ENCODE results near the gene NR2C2. TPM values are rescaled to one million over a fixed set of nuclear protein-coding genes. Genes with fewer than 3 reads are reported as not detected.

Gene NR2C2
- total RNA-seq, 1 donor from 2014 or later = 25.4 TPM

DNA sequence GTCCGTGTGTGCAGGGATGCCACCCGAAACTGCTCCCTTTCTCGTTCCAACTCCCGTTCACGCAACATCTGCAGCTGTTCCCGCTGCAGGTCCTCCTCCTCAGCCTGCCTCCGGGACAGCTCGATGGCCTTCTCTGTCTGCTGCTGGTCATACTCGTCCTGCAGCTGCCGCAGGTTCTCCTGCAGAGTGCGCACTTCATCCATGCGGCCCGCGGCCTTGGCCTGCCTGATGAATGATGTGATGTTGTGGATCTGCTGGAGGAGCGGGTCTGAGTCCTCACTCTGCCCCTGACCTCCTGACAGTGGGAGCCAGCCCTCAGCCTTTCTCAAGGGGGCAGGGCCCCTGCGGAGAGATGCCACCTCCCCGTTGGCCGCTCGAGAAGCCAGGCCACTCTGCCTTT, 127.1 kb downstream of the NR2C2 start:
- ATAC-seq (ENCODE audit: poor library complexity) (no peak), DNase-seq (no peak)
- intact Hi-C loops (cut with DNase I) = no loop called here

DNA sequence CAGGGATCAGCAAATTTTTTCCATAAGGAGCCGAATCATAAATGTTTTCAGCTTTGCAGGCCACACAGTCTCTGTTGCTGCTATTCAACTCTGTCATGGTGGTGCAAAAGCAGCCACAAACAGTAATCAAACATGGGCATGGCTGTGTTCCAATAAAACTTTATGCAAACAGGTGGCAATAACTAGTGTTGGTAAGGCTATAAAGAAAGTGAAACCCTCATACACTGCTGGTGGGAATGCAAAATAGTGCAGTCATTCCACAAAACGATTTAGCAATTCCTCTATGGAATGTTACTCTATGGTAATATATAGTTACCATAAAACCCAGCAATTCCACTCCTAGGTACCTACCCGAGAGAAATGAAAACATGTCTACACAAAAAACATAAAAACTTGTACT, 131.7 kb downstream of the NR2C2 start:
- DNase-seq (no peak), ATAC-seq (ENCODE audit: poor library complexity) (no peak)
- intact Hi-C loops (cut with DNase I) = no loop called here

DNA sequence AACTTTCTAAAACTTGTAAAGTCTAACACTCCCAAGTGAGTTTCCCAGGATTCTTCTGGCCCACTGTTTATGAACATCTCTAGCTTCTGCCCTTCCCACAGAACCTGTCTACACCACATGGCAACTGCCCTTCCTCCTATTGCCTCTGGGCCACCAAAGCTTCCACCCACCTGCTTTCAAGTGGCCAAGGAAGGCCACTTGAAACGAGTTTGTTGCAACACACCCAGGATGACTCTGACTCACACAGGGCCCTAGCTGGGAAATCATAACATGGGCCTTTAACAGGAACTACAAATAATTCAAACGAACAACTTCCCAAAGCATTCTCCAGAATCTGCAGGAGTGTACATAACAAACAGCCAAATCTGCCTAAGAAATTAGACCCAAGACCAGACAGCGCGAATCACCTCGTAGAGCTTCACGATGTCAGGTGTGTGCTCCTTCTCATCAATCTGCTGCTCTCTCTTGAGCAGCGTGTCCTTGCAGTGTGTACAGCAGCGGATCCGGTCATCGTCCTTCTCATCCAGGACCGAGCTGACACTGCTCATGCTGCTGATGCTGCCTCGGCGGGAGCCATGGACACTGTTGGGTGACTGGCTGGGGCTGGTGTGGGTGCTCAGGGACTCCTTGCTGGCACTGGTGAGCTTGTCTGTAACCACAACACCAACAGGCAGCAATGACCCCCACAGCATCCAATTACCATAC, 134.7 kb downstream of the NR2C2 start:
- DNase-seq (no peak), ATAC-seq (ENCODE audit: poor library complexity) (no peak)
- intact Hi-C loops (cut with DNase I) = no loop called here

DNA sequence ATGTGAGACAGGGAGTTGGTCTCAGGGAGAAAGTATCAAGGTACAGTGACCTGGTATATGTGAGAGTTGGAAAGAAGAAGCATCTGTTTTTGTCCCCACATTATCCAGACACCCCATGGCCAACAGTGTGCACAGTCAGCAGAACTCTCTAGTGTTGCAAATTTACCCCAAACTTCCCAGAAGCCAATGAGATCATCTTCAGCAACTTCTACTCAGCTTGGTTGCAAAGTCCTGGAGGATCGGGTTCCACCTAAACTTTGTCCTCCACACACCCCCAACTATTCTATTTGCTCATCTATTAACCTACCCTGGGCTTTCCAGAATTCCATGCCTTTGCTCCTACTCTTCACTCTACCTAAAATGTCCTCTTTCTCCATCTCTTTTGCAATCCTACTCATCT, 135.9 kb downstream of the NR2C2 start:
- ATAC-seq (ENCODE audit: poor library complexity) (no peak), DNase-seq (no peak)
- intact Hi-C loops (cut with DNase I) = no loop called here

DNA sequence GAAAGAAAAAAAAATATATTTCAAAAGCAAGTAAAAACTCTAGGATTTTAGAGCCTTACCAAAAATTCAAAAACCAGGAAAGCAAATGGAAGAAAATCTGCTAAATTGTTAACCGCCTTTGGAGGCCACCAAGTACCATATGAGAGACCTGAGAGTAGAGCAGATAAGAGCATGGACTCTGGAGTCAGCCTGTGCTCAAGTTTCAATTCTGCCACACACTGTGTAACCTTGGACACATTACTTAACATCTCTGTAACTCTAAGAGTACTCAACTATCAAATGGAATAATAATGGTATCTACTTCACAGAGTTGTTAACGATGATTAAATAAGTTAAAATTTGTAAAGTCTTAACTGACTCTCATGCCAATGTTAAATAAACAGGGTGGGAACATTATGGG, 138.9 kb downstream of the NR2C2 start:
- intact Hi-C loops (cut with DNase I) = no loop called here

DNA sequence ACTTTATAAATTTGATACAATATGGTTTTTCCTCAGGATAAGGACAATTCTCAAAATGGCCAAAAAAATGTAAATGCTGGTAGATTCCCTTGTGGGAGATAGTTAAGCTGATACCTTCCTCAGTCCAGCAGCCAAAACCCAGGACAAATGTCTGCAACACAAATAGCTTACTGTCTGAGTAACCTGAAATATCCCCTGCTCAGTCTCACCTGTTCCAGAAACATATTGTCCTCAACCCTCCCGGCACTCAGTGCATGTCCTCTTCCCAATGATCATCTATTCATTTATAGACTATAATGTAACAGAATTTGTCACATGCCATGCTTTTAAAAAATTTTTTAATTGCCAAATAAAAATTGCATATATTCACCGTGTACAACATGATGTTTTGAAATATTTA, 139.3 kb downstream of the NR2C2 start:
- ATAC-seq (ENCODE audit: poor library complexity) = no peak
- DNase-seq = no peak
- intact Hi-C loops (cut with DNase I) = no loop called here

More for the DNA sequence above, 138.9 kb downstream of the NR2C2 start:
- DNase-seq (no peak), ATAC-seq (ENCODE audit: poor library complexity) (no peak)

DNA sequence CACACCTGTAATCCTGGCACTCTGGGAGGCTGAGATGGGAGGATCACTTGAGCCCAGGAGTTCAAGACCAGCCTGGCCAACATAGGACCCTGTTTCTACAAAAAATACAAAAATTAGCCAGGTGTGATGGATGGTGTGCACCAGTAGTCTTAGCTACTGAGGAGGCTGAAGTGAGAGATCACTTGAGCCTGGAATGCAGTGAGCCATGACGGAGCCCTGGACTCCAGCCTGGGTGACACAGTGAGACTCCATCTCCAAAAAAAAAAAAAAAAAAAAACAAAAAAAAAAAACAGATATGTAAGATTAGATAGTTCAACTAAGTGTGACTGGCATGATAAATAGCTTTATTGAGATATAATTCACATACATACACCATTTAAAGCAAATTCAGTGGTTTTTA, 141.8 kb downstream of the NR2C2 start:
- no peak for DNase-seq
- intact Hi-C loops (cut with DNase I) = no loop called here
- ATAC-seq (ENCODE audit: poor library complexity) = no peak

DNA sequence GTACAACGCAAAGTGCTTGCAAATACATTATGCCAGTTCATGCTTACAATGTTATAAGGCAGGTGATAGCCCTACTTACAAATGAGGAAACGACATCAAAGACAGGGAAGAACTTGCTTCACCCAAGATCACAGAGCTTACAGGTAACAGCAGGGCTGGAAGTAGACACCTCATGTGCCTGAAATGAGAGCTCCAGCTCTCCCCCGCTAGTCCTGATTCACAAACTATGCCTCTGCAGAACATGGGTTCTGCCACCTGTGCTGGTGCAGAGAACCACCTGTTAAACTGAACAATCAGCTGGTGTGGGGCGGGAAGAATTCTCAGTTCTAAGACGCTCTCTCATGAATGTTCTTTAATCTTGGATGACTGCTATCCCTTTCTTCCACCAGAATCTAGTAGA, 144.2 kb downstream of the NR2C2 start:
- intact Hi-C loops (cut with DNase I) = no loop called here
- ATAC-seq (ENCODE audit: poor library complexity) (no peak), DNase-seq (no peak)

DNA sequence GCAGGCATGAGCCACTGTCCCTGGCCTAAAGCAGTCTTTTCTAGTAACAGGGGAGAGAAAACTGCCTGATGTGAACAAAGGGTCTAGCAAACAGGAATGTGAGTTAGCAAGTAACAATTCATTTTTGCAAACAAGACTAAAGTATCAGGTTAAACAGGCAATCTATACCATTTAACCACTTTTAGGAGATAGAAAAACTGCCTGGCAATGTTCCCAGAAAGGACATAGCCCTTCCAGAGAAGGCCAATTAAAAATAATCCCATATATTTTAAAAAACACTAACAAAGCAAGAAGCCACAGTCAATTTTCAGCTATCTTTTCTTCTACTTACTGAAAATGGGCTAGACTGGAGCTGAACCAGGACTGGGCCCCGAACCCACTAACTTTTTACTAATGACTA, 145.3 kb downstream of the NR2C2 start:
- intact Hi-C loops (cut with DNase I) = no loop called here
- ATAC-seq (ENCODE audit: poor library complexity) (no peak), DNase-seq (no peak)

DNA sequence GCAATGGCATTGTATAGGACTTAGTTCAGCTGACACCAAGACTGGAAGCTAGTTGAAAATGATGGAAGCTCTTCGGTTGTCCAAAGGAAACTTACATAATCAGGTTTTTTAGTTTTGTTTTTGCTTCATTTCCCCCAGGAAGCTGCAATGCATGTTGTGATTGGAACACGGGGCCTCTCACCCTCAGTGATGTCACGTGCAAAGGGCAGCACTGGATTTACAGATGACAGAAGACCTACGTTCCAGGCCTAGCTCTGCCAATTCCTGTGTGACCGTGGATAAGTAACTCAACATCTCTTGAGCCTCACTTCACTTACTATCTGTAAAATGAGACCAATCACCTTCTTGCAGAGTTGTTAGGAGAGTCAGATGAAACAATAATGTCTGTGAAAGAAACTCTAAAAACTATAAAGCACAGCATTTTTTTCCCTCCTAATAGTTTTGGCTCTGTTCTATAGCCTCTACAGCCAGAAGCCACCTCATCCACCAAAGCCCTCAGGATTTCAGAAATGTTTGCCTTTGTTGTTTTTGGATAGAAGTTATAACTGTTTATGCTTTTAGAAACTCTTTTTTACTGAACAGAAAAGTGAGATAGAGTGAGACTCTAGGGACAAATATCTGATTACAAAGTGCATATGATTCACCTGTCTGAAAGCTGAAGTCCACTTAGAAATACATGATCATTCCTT, 146.9 kb downstream of the NR2C2 start:
- DNase-seq (no peak), ATAC-seq (ENCODE audit: poor library complexity) (no peak)
- intact Hi-C loops (cut with DNase I) = no loop called here

DNA sequence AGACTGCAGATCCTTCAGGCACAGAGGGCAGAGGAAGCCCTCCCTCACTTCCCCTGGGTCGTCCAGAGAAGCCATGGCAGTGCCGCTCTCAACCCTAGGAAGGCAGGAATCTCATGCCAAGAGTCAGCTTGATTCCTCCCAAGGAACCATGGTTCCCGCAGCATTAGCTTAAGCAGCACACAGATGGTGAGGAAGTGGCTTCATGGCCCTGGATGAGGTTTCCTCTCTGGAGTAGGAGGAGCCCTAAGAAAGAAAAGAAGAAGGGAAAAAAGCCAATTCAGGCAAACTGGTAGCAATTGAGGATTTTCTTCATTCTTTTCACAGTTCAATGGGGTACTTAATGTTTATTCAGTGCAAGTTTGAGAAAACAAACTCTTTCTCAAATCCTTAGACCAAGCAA, 148.7 kb downstream of the NR2C2 start:
- intact Hi-C loops (cut with DNase I) = no loop called here
- DNase-seq (no peak), ATAC-seq (ENCODE audit: poor library complexity) (no peak)

DNA sequence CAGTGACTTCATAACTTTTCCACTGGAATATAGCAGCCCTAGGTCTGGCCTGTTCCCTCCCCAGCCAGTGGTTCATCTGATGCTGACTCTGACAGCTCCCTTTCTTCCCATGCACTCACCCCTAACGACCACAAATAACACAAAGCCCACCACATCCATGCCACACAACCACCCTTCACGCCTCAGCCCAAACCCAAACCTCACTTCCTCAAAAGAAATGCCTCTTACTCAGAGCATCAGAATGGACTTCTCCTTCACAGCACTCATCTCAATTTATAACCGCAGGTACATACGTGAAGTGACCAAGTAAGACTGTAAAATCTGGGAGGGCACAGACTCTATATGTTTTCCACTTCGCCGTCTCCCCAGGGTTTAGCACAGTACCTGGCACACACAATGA, 150.5 kb downstream of the NR2C2 start:
- DNase-seq (no peak), ATAC-seq (ENCODE audit: poor library complexity) (no peak)
- intact Hi-C loops (cut with DNase I) = no loop called here

Other genes starting within 250 kb of the NR2C2 start
- 15.2 TPM for gene FGD5, start 128.6 kb upstream of the NR2C2 start, total RNA-seq
- 152 TPM for gene MRPS25, start 117.7 kb downstream of the NR2C2 start, total RNA-seq
- 17.1 TPM for gene RBSN, start 151.6 kb downstream of the NR2C2 start, total RNA-seq